GM21717 (cell line): ENCODE measurements around the gene IL9.

ENCODE experiments used
- ATAC-seq: cut with Tn5 transposase; IDR thresholded peaks from one replicate; pipeline ENCODE4 v1.9.1; 2021; ENCODE audit warnings: mild to moderate bottlenecking, moderate library complexity; ENCODE audit not compliant: unreplicated experiment

The IL9 gene

GRCh38 chr5:135895474-135896006, at the start of gene IL9:
IL9 (minus strand) TSS chr5:135895841; CDS start chr5:135895816, 25 bp downstream.
- no peak for ATAC-seq

GRCh38 chr5:135944967-135945560, 49.4 kb upstream of the IL9 start:
- ATAC-seq: no peak

GRCh38 chr5:135944564-135944963, 48.9 kb upstream of the IL9 start:
- no peak for ATAC-seq

GRCh38 chr5:135942202-135942771, 46.6 kb upstream of the IL9 start:
- ATAC-seq: no peak

- no peak for ATAC-seq
Measured at GRCh38 chr5:135941711-135942110, 46.1 kb upstream of the IL9 start.

GRCh38 chr5:135937245-135937911, 41.7 kb upstream of the IL9 start:
- ATAC-seq: no peak

- no peak for ATAC-seq
Measured at GRCh38 chr5:135934939-135935338, 39.3 kb upstream of the IL9 start.

- ATAC-seq: no peak
Measured at GRCh38 chr5:135930949-135931295, 35.3 kb upstream of the IL9 start.

GRCh38 chr5:135930029-135930948, 34.6 kb upstream of the IL9 start:
- ATAC-seq: no peak

- ATAC-seq: no peak
Measured at GRCh38 chr5:135921388-135921787, 25.7 kb upstream of the IL9 start.

GRCh38 chr5:135920199-135920598, 24.6 kb upstream of the IL9 start:
- no peak for ATAC-seq

- ATAC-seq: no peak
Measured at GRCh38 chr5:135916638-135917263, 21.1 kb upstream of the IL9 start.

GRCh38 chr5:135915466-135916001, 19.9 kb upstream of the IL9 start:
- no peak for ATAC-seq

- ATAC-seq: no peak
Measured at GRCh38 chr5:135913713-135914626, 18.3 kb upstream of the IL9 start.

GRCh38 chr5:135905144-135905543, 9.5 kb upstream of the IL9 start:
- ATAC-seq: no peak

GRCh38 chr5:135901633-135902032, 6.0 kb upstream of the IL9 start:
- ATAC-seq: no peak

GRCh38 chr5:135900276-135900675, 4.6 kb upstream of the IL9 start:
- ATAC-seq: no peak

GRCh38 chr5:135898651-135899050, 3.0 kb upstream of the IL9 start:
- no peak for ATAC-seq

- no peak for ATAC-seq
Measured at GRCh38 chr5:135894789-135895188, 852 bp downstream of the IL9 start.
